Measurements from ENCODE around the gene TRIO. TPM values are rescaled to one million over a fixed set of nuclear protein-coding genes. Genes with fewer than 3 reads are reported as not detected.
"Not testable (repeated sequence)": the region's sequence is repeated elsewhere in the genome, so short reads cannot be mapped to it uniquely, and the experiment has no call there.

The TRIO gene
- total RNA-seq = 1 to 10 TPM; 3.6 to 4.6 TPM

DNA sequence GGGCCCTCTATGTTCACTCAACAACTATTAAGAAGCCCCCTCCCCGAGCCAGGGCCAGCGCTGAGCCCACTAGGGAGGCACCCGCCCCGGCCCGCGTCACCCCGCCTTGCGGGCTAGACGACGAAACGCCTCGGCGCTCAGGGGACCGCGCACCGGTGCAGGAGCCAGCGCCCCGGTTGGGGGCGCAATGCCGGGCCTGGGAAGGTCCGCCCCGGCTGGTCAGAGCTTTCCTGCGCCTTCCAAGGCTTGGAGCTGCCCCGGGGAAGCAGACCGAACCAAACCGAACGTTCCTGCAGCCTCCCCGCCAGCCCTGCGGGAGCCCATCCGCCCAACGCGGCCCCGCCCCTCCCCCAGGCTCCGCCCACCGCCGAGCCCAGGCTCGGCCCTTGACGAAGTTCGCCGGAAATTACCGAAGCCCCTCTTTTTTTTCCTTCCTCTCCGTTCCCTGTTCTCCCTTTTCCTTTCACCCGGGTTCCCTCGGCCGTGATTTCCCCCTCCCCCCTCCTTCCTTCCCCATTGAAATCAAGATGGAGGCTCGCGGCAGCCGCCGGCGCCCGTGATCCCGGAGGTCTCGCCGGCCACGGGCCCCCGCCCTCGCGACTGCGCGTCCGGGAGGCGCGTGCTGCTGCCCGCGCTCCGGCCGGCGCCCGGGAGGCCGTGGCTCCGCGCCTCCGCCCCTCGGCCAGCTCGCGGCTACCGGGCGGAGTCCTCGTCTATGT, at the start of gene TRIO:
Gene TRIO (plus strand): TSS at position 516 of the 719 bp plus-strand sequence. CDS start 384 bp downstream, outside the sequence.
- Mint-ChIP-seq H3K9me3 (no peaks in the 10 kb centered on the region), H3K27me3 (ENCODE audit: low read depth) (peaks cover 54% of the 10 kb centered on the region), H3K27ac (no peak within 1 kb of the TSS), H3K4me3 (peak within 1 kb of the TSS; percentile 78), H3K36me3 (ENCODE audit: low read depth) (no peaks in the 10 kb centered on the region), H3K4me1 (ENCODE audit: low read depth) (peaks cover 11% of the 10 kb centered on the region)
- intact Hi-C loops (cut with micrococcal nuclease) = loop anchor here (1.0 to 5.0 kb wide), 8 partner anchors 32 to 849 kb away; partner anchors contain the start of gene OTULIN
- CTCF ChIA-PET = interaction anchor here (0.6 kb wide), 2 partner anchors 46 to 1257 kb away, joined by 3 read pairs; no protein-coding TSS in a partner anchor
- peak; percentile 79 for DNase-seq

DNA sequence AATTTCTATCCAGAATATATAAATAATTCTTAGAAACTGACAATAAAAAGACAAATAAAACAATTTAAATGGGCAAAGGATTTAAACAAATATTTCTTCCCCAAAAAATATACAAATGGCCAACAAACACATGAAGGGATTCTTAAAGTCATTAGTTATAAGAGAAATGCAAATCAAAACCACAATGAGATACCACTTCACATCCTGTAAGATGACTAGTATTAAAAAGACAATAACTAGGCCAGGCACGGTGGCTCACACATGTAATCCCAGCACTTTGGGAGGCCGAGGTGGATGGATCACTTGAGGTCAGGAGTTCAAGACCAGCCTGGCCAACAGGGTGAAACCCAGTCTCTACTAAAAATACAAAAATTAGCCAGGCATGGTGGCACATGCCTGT, 45.8 kb upstream of the TRIO start:
- H3K27ac Mint-ChIP-seq; H3K9me3 Mint-ChIP-seq; intact Hi-C loops (cut with micrococcal nuclease); H3K4me1 Mint-ChIP-seq (ENCODE audit: low read depth); CTCF ChIA-PET; DNase-seq; H3K36me3 Mint-ChIP-seq (ENCODE audit: low read depth); H3K4me3 Mint-ChIP-seq: not testable (repeated sequence)
- peaks cover 11% of the 10 kb centered on the region for H3K27me3 Mint-ChIP-seq (ENCODE audit: low read depth)

DNA sequence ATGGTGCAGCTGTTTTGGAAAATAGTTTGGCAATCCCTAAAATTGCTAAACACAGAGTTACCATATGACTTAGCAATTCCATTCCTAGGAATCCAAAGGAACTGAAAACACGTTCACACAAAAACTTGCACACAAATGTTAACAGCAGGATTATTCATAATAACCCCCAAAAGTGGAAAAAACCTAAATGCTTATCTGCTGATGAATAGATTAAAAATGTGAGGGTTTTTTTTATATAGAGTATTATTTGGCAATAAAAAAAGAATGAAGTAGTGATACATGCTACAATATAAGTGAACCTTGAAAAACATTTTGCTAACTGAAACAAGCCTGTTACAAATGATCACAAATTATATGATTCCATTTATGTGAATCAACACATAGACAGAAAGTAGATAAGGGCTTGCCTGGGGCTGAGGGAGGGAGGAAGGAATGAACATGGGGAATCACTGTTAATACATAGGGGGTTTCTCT, 45.1 kb upstream of the TRIO start:
- no peaks in the 10 kb centered on the region for H3K36me3 Mint-ChIP-seq (ENCODE audit: low read depth)
- CTCF ChIA-PET = no interaction called here
- H3K4me3 Mint-ChIP-seq = no peak overlapping the region
- H3K9me3 Mint-ChIP-seq = peaks cover 2% of the 10 kb centered on the region
- peaks cover 10% of the 10 kb centered on the region for H3K27me3 Mint-ChIP-seq (ENCODE audit: low read depth)
- H3K27ac Mint-ChIP-seq = no peak overlapping the region
- no peaks in the 10 kb centered on the region for H3K4me1 Mint-ChIP-seq (ENCODE audit: low read depth)
- no peak for DNase-seq
- intact Hi-C loops (cut with micrococcal nuclease) = no loop called here

DNA sequence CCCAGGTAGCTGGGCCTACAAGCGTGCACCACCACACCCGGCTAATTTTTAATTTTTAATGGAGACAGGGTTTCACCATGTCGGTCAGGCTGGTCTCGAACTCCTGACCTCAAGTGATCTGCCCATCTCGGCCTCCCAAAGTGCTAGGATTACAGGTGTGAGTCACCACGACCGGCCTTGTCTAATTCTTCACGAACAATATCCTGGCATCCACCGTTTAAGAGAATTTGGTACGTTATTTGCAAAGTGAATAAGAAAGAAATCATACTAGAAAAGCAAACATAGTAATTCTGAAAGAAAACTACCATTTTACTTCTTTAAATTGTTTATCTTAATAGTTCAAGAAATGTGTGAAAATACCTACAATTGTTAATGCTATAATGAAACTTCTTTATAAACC, 42.9 kb upstream of the TRIO start:
- Mint-ChIP-seq H3K27ac (no peak overlapping the region), H3K4me3 (no peak overlapping the region), H3K9me3 (peaks cover 6% of the 10 kb centered on the region), H3K27me3 (ENCODE audit: low read depth) (peaks cover 4% of the 10 kb centered on the region), H3K36me3 (ENCODE audit: low read depth) (no peaks in the 10 kb centered on the region), H3K4me1 (ENCODE audit: low read depth) (no peaks in the 10 kb centered on the region)
- intact Hi-C loops (cut with micrococcal nuclease) = no loop called here
- no peak for DNase-seq
- CTCF ChIA-PET = no interaction called here

DNA sequence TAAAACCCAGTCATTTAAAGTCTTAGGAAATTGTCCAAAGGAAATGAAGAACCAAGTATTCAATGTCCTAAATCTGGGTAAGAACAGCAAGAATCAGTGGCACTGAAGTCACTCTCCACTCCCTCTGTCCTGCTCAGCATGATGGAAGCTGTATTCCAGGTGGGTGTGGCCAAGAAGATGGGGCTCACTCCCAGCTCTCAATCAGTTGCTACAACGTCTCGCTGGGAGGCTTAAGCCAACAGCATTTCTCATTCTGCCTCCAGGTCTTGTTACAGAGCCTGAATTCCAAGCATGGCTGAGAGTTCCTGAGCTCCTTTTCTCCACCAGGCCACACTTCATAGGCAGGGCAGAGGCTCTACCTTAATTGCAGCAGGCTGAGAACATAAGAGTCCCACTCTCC, 41.2 kb upstream of the TRIO start:
- no peak overlapping the region for H3K27ac Mint-ChIP-seq
- no peaks in the 10 kb centered on the region for H3K4me1 Mint-ChIP-seq (ENCODE audit: low read depth)
- H3K9me3 Mint-ChIP-seq = peaks cover 6% of the 10 kb centered on the region
- no peaks in the 10 kb centered on the region for H3K36me3 Mint-ChIP-seq (ENCODE audit: low read depth)
- intact Hi-C loops (cut with micrococcal nuclease) = no loop called here
- DNase-seq = no peak
- H3K27me3 Mint-ChIP-seq (ENCODE audit: low read depth) = peaks cover 10% of the 10 kb centered on the region
- H3K4me3 Mint-ChIP-seq = no peak overlapping the region
- CTCF ChIA-PET = interaction anchor here (0.5 kb wide), 1 partner anchor 19 kb away, joined by 4 read pairs; no protein-coding TSS in a partner anchor

GRCh38 chr5:14102666-14103065, 40.5 kb upstream of the TRIO start:
- Mint-ChIP-seq H3K36me3 (ENCODE audit: low read depth) (no peaks in the 10 kb centered on the region), H3K27me3 (ENCODE audit: low read depth) (peaks cover 16% of the 10 kb centered on the region)

DNA sequence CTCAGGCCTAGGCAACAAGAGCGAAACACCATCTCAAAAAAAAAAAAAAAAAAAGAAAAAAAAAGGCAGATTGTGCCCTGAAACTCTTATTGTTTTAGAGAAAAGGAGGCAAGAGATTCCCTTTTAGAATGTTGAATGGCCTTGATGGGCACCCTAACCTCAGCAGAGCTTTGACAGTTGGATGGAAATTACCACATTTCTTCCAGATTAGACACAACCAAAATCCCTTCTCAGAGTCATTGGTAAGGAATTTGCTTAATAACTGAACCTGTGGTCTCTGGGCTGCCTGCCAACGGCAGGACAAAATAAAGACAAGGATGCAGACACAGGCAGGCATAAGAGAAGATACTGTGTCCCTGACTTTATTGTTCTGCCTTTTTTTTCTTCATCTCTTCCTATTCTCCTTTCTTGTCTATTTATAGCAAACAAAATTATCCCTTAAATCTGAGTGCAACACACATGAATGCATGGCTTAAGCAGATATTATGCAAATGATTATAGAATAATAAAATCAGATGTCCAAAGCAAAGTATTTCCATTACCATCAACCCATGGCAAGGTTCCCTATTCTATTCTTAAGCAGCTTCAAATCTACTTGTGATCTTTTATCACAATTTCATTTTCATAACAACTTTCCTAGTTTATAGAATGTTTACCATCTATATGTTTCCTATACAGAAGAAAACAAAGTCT, 37.3 kb upstream of the TRIO start:
- Mint-ChIP-seq H3K4me1 (ENCODE audit: low read depth) (peaks cover 10% of the 10 kb centered on the region), H3K4me3 (no peak overlapping the region), H3K9me3 (peaks cover 6% of the 10 kb centered on the region), H3K27me3 (ENCODE audit: low read depth) (peaks cover 26% of the 10 kb centered on the region), H3K27ac (no peak overlapping the region), H3K36me3 (ENCODE audit: low read depth) (no peaks in the 10 kb centered on the region)
- intact Hi-C loops (cut with micrococcal nuclease) = loop anchor here (5.0 kb wide), 1 partner anchor 106 kb away; no protein-coding TSS in a partner anchor
- no peak for DNase-seq
- CTCF ChIA-PET = interaction anchor here (1.3 kb wide), 1 partner anchor 11 kb away, joined by 3 read pairs; no protein-coding TSS in a partner anchor

More at GRCh38 chr5:14102666-14103065, 40.5 kb upstream of the TRIO start:
- no peak overlapping the region for H3K4me3 Mint-ChIP-seq
- DNase-seq = no peak
- no peak overlapping the region for H3K27ac Mint-ChIP-seq
- CTCF ChIA-PET = interaction anchor here (0.5 kb wide), 1 partner anchor 18 kb away, joined by 4 read pairs; no protein-coding TSS in a partner anchor
- intact Hi-C loops (cut with micrococcal nuclease) = no loop called here
- H3K9me3 Mint-ChIP-seq = peaks cover 6% of the 10 kb centered on the region
- H3K4me1 Mint-ChIP-seq (ENCODE audit: low read depth) = no peaks in the 10 kb centered on the region

DNA sequence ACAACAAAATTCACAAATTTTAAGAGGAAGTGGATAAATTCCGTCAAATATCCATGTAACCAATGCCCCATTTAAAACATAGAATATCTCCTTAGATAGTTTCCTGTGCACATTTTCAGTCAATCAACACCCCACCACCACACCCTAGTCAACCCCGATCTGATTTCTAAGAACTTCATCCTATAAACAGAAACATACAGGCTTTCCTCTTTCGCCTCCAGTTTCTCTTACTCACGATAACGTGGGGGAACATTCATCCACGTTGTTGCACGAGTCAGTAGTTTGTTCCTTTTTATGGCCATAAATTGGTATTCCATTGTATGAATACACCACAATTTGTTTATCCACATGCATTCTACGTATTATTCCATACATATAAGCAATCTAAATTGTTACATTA, 35.6 kb upstream of the TRIO start:
- CTCF ChIA-PET = no interaction called here
- no peak for DNase-seq
- intact Hi-C loops (cut with micrococcal nuclease) = loop anchor here (5.0 kb wide), 1 partner anchor 105 kb away; no protein-coding TSS in a partner anchor
- H3K36me3 Mint-ChIP-seq (ENCODE audit: low read depth) = no peaks in the 10 kb centered on the region
- H3K4me3 Mint-ChIP-seq = no peak overlapping the region
- H3K4me1 Mint-ChIP-seq (ENCODE audit: low read depth) = peaks cover 10% of the 10 kb centered on the region
- H3K9me3 Mint-ChIP-seq = peaks cover 6% of the 10 kb centered on the region
- H3K27me3 Mint-ChIP-seq (ENCODE audit: low read depth) = peaks cover 26% of the 10 kb centered on the region
- H3K27ac Mint-ChIP-seq = no peak overlapping the region

DNA sequence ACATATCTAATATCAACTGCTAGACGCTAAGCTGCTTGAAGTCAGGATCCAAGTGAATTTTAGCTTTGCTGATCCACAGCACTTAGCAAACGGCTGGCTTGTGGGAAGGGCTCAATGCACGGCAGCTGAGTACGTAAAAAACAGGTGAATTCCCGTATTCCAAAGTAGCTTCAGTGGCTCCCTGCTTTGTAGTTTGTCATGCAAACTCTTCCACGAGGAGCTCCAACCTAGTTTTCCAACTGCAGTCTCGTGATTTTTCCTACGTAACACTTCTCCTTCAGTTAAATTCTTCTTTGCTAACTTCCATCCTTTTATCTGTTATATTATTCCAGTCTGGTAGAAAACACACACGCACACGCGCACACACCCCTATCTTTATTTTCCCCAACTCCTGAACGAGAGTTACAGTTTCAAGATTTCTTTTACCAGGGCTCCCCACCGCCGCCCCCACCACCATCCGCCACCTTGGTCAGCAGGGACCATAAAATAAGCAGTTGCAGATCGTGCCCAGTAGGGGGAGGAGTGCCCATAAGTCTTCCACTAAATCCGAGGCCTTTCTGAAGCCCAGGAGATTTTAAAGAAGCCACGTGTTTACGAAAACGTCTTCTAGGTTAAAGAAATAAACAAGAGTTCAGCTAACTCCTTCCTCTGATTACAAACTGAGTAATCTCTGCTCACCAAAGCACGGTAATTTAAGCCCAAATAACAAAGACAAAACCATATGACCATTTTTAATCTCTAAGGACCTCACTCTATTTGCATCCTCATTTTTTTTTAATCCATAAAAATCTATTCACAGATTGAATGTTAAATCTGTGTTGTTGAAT, 34.8 kb upstream of the TRIO start:
- peaks cover under 1% of the 10 kb centered on the region for H3K9me3 Mint-ChIP-seq
- no peak overlapping the region for H3K4me3 Mint-ChIP-seq
- DNase-seq = peak; percentile 30
- peaks cover 10% of the 10 kb centered on the region for H3K4me1 Mint-ChIP-seq (ENCODE audit: low read depth)
- H3K27ac Mint-ChIP-seq = no peak overlapping the region
- intact Hi-C loops (cut with micrococcal nuclease) = loop anchor here (1.0 to 5.0 kb wide), 2 partner anchors 104 to 162 kb away; no protein-coding TSS in a partner anchor
- CTCF ChIA-PET = interaction anchor here (0.6 to 1.0 kb wide), 3 partner anchors 161 to 601 kb away, joined by 3 read pairs; no protein-coding TSS in a partner anchor
- no peaks in the 10 kb centered on the region for H3K36me3 Mint-ChIP-seq (ENCODE audit: low read depth)
- peaks cover 24% of the 10 kb centered on the region for H3K27me3 Mint-ChIP-seq (ENCODE audit: low read depth)

- no peak overlapping the region for H3K27ac Mint-ChIP-seq
- no peak overlapping the region for H3K4me3 Mint-ChIP-seq
- no peaks in the 10 kb centered on the region for H3K9me3 Mint-ChIP-seq
- no peaks in the 10 kb centered on the region for H3K36me3 Mint-ChIP-seq (ENCODE audit: low read depth)
- peaks cover 10% of the 10 kb centered on the region for H3K4me1 Mint-ChIP-seq (ENCODE audit: low read depth)
- peaks cover 24% of the 10 kb centered on the region for H3K27me3 Mint-ChIP-seq (ENCODE audit: low read depth)
- intact Hi-C loops (cut with micrococcal nuclease) = loop anchor here (5.0 kb wide), 1 partner anchor 103 kb away; no protein-coding TSS in a partner anchor
- CTCF ChIA-PET = interaction anchor here (0.6 to 1.0 kb wide), 4 partner anchors 143 to 600 kb away, joined by 3 read pairs; no protein-coding TSS in a partner anchor
- DNase-seq = peak; percentile 55
Observed at GRCh38 chr5:14109041-14109747, 33.9 kb upstream of the TRIO start.

DNA sequence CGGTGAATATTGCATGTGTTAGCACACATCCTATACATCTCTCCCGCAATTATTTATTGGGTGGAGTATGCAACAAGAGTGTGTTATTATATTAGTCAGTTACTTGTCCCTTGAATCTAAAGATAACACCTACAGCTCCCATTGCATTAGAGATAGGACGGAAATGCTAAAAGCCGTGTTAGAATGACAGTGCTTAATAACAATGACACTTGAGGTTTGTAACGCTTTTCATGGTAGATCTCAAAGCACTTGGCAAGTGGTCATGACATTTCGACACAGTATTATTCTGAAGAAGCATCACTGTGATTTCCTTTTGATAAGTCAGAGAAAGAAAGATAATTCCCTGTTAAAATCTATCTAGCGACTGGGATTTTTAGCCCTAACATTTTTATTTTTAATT, 33.4 kb upstream of the TRIO start:
- Mint-ChIP-seq H3K27me3 (ENCODE audit: low read depth) (peaks cover 24% of the 10 kb centered on the region), H3K36me3 (ENCODE audit: low read depth) (no peaks in the 10 kb centered on the region), H3K4me1 (ENCODE audit: low read depth) (peaks cover 10% of the 10 kb centered on the region), H3K4me3 (no peak overlapping the region), H3K9me3 (no peaks in the 10 kb centered on the region), H3K27ac (no peak overlapping the region)
- CTCF ChIA-PET = interaction anchor here (0.6 to 1.0 kb wide), 2 partner anchors 142 to 160 kb away, joined by 3 read pairs; no protein-coding TSS in a partner anchor
- DNase-seq = no peak
- intact Hi-C loops (cut with micrococcal nuclease) = loop anchor here (5.0 kb wide), 1 partner anchor 103 kb away; no protein-coding TSS in a partner anchor

All from activated naive CD4-positive, alpha-beta T cell treated with anti-CD3 and anti-CD28 coated beads for 36 hours (primary cell).